Mesenchymal stem cell (in vitro differentiated cells and primary cell): Measurements from ENCODE around the gene MAGEB3.

Experiments
- DNase-seq: peaks from one replicate; pipeline ENCODE4 v3.0.0-alpha.2; 2013
- H2AFZ ChIP-seq: one replicate; pipeline ENCODE4 v1.6.1; 2013; ENCODE audit warnings: low read depth, mild to moderate bottlenecking, control low read depth, inconsistent platforms, low read length, moderate library complexity
- H2AK5ac ChIP-seq: 2 replicates; pipeline ENCODE4 v1.6.1; 2013; ENCODE audit warnings: low read length, moderate library complexity, mild to moderate bottlenecking, inconsistent platforms; ENCODE audit not compliant: severe bottlenecking
- H2BK120ac ChIP-seq: one replicate; pipeline ENCODE4 v1.6.1; 2013; ENCODE audit warnings: low read depth, mild to moderate bottlenecking, inconsistent platforms, low read length, moderate library complexity
- H2BK12ac ChIP-seq, 2 experiments: one replicate each; pipeline ENCODE4 v1.6.1; 2013; ENCODE audit warnings: inconsistent platforms in 2 of 2, low read length in 2 of 2, mild to moderate bottlenecking in 2 of 2, moderate library complexity in 2 of 2, control low read depth in 1 of 2
- H2BK15ac ChIP-seq: one replicate; pipeline ENCODE4 v1.6.1; 2013; ENCODE audit warnings: mild to moderate bottlenecking, low read depth, inconsistent platforms; ENCODE audit not compliant: poor library complexity, severe bottlenecking
- H2BK5ac ChIP-seq: 2 replicates; pipeline ENCODE4 v1.6.1; 2013; ENCODE audit warnings: low read depth, mild to moderate bottlenecking, low read length, control low read depth, inconsistent platforms; ENCODE audit not compliant: poor library complexity, severe bottlenecking
- H3K14ac ChIP-seq, 2 experiments: one replicate each; pipeline ENCODE4 v1.6.1; 2013; ENCODE audit warnings: inconsistent platforms in 2 of 2, low read length in 2 of 2, control low read depth in 1 of 2, mild to moderate bottlenecking in 1 of 2, moderate library complexity in 1 of 2
- H3K18ac ChIP-seq, 2 experiments: one replicate each; pipeline ENCODE4 v1.6.1; 2013; ENCODE audit warnings: inconsistent platforms in 2 of 2, low read length in 2 of 2, control low read depth in 1 of 2, low read depth in 1 of 2, mild to moderate bottlenecking in 1 of 2
- H3K23ac ChIP-seq, 2 experiments: one replicate each; pipeline ENCODE4 v1.6.1; 2013; ENCODE audit warnings: inconsistent platforms in 2 of 2, low read length in 2 of 2, mild to moderate bottlenecking in 2 of 2, moderate library complexity in 2 of 2, control low read depth in 1 of 2
- H3K27ac ChIP-seq: 2 replicates; pipeline ENCODE4 v1.5.1; 2013; ENCODE audit warnings: mild to moderate bottlenecking, moderate library complexity, low read length, control low read depth, inconsistent platforms; ENCODE audit not compliant: poor library complexity, severe bottlenecking
- H3K27me3 ChIP-seq, 2 experiments: 2 replicates each; pipeline versions ENCODE4 v1.6.1 to v1.7.0; 2013; ENCODE audit warnings: low read length in 2 of 2, mild to moderate bottlenecking in 2 of 2, moderate library complexity in 2 of 2, control low read depth in 1 of 2, inconsistent platforms in 1 of 2; ENCODE audit not compliant: control insufficient read depth in 1 of 2, insufficient read depth in 1 of 2
- H3K36me3 ChIP-seq, 2 experiments: 2 replicates each; pipeline versions ENCODE4 v1.6.1 to v1.7.0; 2013; ENCODE audit warnings: low read length in 2 of 2, control low read depth in 1 of 2, inconsistent platforms in 1 of 2, low read depth in 1 of 2, mild to moderate bottlenecking in 1 of 2; ENCODE audit not compliant: insufficient read depth in 2 of 2, control insufficient read depth in 1 of 2
- H3K4ac ChIP-seq, 2 experiments: one replicate each; pipeline ENCODE4 v1.6.1; 2013; ENCODE audit warnings: inconsistent platforms in 2 of 2, low read length in 2 of 2, mild to moderate bottlenecking in 2 of 2, moderate library complexity in 2 of 2, control low read depth in 1 of 2, low read depth in 1 of 2
- H3K4me1 ChIP-seq: 2 replicates; pipeline ENCODE4 v1.6.1; 2013; ENCODE audit warnings: low read depth, low read length, control low read depth; ENCODE audit not compliant: control insufficient read depth, insufficient read depth
- H3K4me2 ChIP-seq: 2 replicates; pipeline ENCODE4 v1.6.1; 2013; ENCODE audit warnings: low read length, mild to moderate bottlenecking, inconsistent platforms; ENCODE audit not compliant: poor library complexity, severe bottlenecking
- H3K4me3 ChIP-seq, 2 experiments: 2 replicates each; pipeline versions ENCODE4 v1.5.1 to v1.7.0; 2013; ENCODE audit warnings: low read length in 2 of 2, mild to moderate bottlenecking in 2 of 2, control low read depth in 1 of 2, low read depth in 1 of 2; ENCODE audit not compliant: insufficient read depth in 1 of 2
- H3K79me1 ChIP-seq: replicated peaks from 2 replicates; pipeline ENCODE4 v1.6.1; 2013; ENCODE audit warnings: mild to moderate bottlenecking, control low read depth, low read length, inconsistent platforms; ENCODE audit not compliant: poor library complexity, severe bottlenecking
- H3K9ac ChIP-seq: 2 replicates; pipeline ENCODE4 v1.7.0; 2013; ENCODE audit warnings: mild to moderate bottlenecking, low read length, moderate library complexity
- H3K9me3 ChIP-seq: 2 replicates; pipeline ENCODE4 v1.7.0; 2013; ENCODE audit warnings: mild to moderate bottlenecking, low read length; ENCODE audit not compliant: control insufficient read depth
- H4K8ac ChIP-seq: one replicate; pipeline ENCODE4 v1.6.1; 2013; ENCODE audit warnings: inconsistent platforms, mild to moderate bottlenecking, low read length, moderate library complexity
- H4K91ac ChIP-seq: one replicate; pipeline ENCODE4 v1.6.1; 2013; ENCODE audit warnings: mild to moderate bottlenecking, low read length, inconsistent platforms
- WGBS: methylation state at CpG from one replicate; pipeline ENCODE4 v1.1.7; 2013; ENCODE audit warnings: mixed read lengths; 5-methylcytosine and 5-hydroxymethylcytosine counted together

Gene MAGEB3

DNA sequence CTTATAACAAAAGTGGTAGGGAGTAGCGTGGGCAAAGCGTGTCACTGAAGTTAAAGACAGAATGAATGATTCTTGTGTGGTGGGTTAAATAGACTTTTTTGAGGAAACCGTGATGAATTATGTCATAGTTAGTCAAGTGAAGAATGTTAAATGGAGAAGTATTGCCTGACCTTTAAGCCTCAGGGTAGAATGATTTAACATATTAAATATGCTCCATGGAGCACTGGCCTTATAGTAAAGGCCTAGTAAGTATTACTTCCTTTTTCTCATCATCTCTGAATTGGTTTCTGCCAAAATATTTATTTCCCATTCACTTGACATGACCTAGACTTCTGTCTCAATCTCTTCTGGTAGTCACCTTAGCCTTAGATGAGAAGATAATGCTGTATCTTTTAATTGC, 40.2 kb downstream of the MAGEB3 start:
- H3K4ac ChIP-seq: no peak overlapping the region
- H3K9me3 ChIP-seq: no peaks in the 10 kb centered on the region
- H3K14ac ChIP-seq: no peak overlapping the region
- no peak overlapping the region for H2AFZ ChIP-seq
- H3K27me3 ChIP-seq: peaks cover 0 to 37% of the 10 kb centered on the region in 2 experiments
- H2BK5ac ChIP-seq: no peak overlapping the region
- H4K91ac ChIP-seq: no peak overlapping the region
- no peak overlapping the region for H2BK12ac ChIP-seq
- no peak overlapping the region for H3K4me2 ChIP-seq
- H2AK5ac ChIP-seq: no peak overlapping the region
- H3K79me1 ChIP-seq: no peaks in the 10 kb centered on the region
- H2BK120ac ChIP-seq: no peak overlapping the region
- no peak overlapping the region for H2BK15ac ChIP-seq
- no peak for DNase-seq
- 76% methylated on average over 3 of the region's 3 CpGs for WGBS
- H3K36me3 ChIP-seq: no peaks in the 10 kb centered on the region
- no peak overlapping the region for H3K9ac ChIP-seq
- no peak overlapping the region for H3K23ac ChIP-seq
- H3K4me1 ChIP-seq: no peaks in the 10 kb centered on the region
- H3K4me3 ChIP-seq: no peak overlapping the region
- H3K27ac ChIP-seq: no peak overlapping the region
- no peak overlapping the region for H3K18ac ChIP-seq
- no peak overlapping the region for H4K8ac ChIP-seq

GRCh38 chrX:30275498-30275897, 45.0 kb downstream of the MAGEB3 start:
- Histone ChIP-seq H3K9ac (no peak overlapping the region), H3K27me3 (peaks cover 0 to 15% of the 10 kb centered on the region in 2 experiments), H3K4ac (no peak overlapping the region), H3K27ac (peak overlapping the region; percentile 69), H3K4me2 (no peak overlapping the region), H4K8ac (no peak overlapping the region), H3K9me3 (no peaks in the 10 kb centered on the region), H2BK5ac (no peak overlapping the region), H3K18ac (no peak overlapping the region), H2AK5ac (no peak overlapping the region), H2BK15ac (no peak overlapping the region), H3K14ac (no peak overlapping the region), H3K4me1 (no peaks in the 10 kb centered on the region), H4K91ac (no peak overlapping the region), H3K36me3 (no peaks in the 10 kb centered on the region), H2BK12ac (no peak overlapping the region), H2AFZ (no peak overlapping the region), H3K4me3 (no peak overlapping the region), H3K79me1 (no peaks in the 10 kb centered on the region), H3K23ac (no peak overlapping the region), H2BK120ac (no peak overlapping the region)
- DNase-seq: peak; percentile 24
- no CpG with 5 or more reads among the region's 1 CpG for WGBS

DNA sequence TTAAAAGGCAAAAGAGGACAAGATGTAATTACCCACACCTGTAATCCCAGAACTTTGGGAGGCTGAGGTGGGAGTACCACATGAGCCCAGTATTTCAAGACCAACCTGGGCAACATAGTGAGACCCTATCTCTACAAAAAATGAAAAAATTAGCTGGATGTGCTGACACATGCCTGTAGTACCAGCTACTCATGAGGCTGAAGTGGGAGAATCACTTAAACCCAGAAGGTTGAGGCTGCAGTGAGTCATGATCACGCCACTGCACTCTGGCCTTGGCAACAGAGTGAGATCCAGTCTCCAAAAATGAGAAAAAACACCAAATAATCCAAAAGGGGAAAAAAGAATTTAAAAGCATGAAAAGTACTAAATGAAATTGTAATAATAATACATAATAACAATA, 47.9 kb downstream of the MAGEB3 start:
- Histone ChIP-seq H3K4me1 (no peaks in the 10 kb centered on the region), H4K8ac (no peak overlapping the region), H3K27me3 (no peaks in the 10 kb centered on the region), H2BK12ac (no peak overlapping the region), H3K79me1 (no peaks in the 10 kb centered on the region), H2AK5ac (no peak overlapping the region), H3K9me3 (no peaks in the 10 kb centered on the region), H2BK15ac (no peak overlapping the region), H3K14ac (no peak overlapping the region), H2AFZ (no peak overlapping the region), H2BK120ac (no peak overlapping the region), H3K36me3 (no peaks in the 10 kb centered on the region), H2BK5ac (no peak overlapping the region), H3K18ac (no peak overlapping the region), H3K27ac (no peak overlapping the region), H3K4me3 (peak overlapping the region in 1 of 2 experiments; percentile 10), H3K4ac (no peak overlapping the region), H4K91ac (no peak overlapping the region), H3K23ac (no peak overlapping the region), H3K9ac (peak overlapping the region; percentile 69), H3K4me2 (no peak overlapping the region)
- peak; percentile 49 for DNase-seq
- WGBS: no CpG with 5 or more reads among the region's 1 CpG

GRCh38 chrX:30280428-30280827, 50.0 kb downstream of the MAGEB3 start:
- Histone ChIP-seq H3K79me1 (no peaks in the 10 kb centered on the region), H2BK5ac (no peak overlapping the region), H3K9ac (no peak overlapping the region), H2AFZ (no peak overlapping the region), H2BK120ac (no peak overlapping the region), H2BK12ac (no peak overlapping the region), H3K14ac (no peak overlapping the region), H3K27me3 (no peaks in the 10 kb centered on the region), H3K9me3 (no peaks in the 10 kb centered on the region), H3K27ac (no peak overlapping the region), H2BK15ac (no peak overlapping the region), H2AK5ac (no peak overlapping the region), H4K91ac (no peak overlapping the region), H4K8ac (no peak overlapping the region), H3K36me3 (no peaks in the 10 kb centered on the region), H3K4me1 (no peaks in the 10 kb centered on the region), H3K4me2 (no peak overlapping the region), H3K4ac (no peak overlapping the region), H3K23ac (no peak overlapping the region), H3K18ac (no peak overlapping the region), H3K4me3 (no peak overlapping the region)
- DNase-seq: no peak
- 100% methylated on average over 1 of the region's 1 CpG for WGBS
